ENCODE measurements around the gene USP35.
A peak's percentile ranks its signal among the peaks of the same experiment; 100 is the strongest.

- no peak for TF ChIP-seq CTCF (IDR thresholded peaks at IDR 0.05)
- TF ChIP-seq POLR2A (IDR thresholded peaks at IDR 0.05) = no peak
- TF ChIP-seq POLR2AphosphoS5 (IDR thresholded peaks at IDR 0.05) = peak; percentile 93 to 96 (median 96)
Measured at GRCh38 chr11:78166855-78167469, 21.8 kb upstream of the USP35 start.

Measured in sigmoid colon (tissue), 4 donors.